ENCODE results near the gene SLC5A2. TPM values are rescaled to one million over a fixed set of nuclear protein-coding genes. Genes with fewer than 3 reads are reported as not detected.

SLC5A2 gene
- total and polyA plus RNA-seq, 2 of the 13 experiments (the other 11 are each of a cell fraction or from before 2014, with no cell fraction given) = 0.24 to 0.97 TPM

DNA sequence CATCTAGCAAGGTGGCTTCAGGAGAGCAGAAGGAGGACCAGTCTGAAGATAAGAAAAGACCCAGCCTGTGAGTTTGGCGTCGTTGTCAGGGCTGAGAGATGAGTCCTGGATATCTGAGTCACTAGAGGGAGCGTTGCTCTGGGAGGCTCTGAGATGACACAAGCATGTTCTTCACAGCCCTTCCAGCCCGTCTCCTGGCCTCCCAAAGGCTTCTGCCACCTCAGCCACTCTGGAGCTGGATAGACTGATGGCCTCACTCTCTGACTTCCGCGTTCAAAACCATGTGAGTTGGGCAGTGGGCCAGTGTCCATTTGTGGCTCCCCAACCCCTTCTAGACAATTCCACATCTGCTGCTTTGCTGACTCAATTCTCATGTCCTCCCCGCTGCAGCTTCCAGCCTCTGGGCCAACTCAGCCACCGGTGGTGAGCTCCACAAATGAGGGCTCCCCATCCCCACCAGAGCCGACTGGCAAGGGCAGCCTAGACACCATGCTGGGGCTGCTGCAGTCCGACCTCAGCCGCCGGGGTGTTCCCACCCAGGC, 8.7 kb upstream of the SLC5A2 start:
- intact Hi-C loops (cut with micrococcal nuclease; ENCODE audit: unreplicated experiment) (no loop called here), in situ Hi-C loops (cut with HindIII; ENCODE audit: extremely low pct_ligation_motif_present, low pct_unique_long_range_greater_than_20kb) (no loop called here)
- H3K4me1 ChIP-seq (ENCODE audit: insufficient read depth, low read length) = peaks cover 64% of the 10 kb centered on the region
- 65% methylated on average over 9 of the region's 12 CpGs for WGBS (ENCODE audit: low lambda C conversion rate)
- no peaks in the 10 kb centered on the region for H4K20me1 ChIP-seq (ENCODE audit: insufficient read depth, low read length)
- H3K27me3 ChIP-seq (ENCODE audit: control insufficient read depth in 1 of 2, insufficient read depth in 2 of 2, low read length in 2 of 2) = peaks cover 0 to 7% of the 10 kb centered on the region in 2 experiments; a peak in 1 of 5 replicates
- DNase-seq (ENCODE audit: low spot score) (no peak), FAIRE-seq (no peak), ATAC-seq (no peak)
- H3K79me2 ChIP-seq (ENCODE audit: insufficient read depth, low read length) = no peaks in the 10 kb centered on the region
- H3K4me3 ChIP-seq (replicated peaks in 1 of 3; ENCODE audit: insufficient read depth in 1 of 3, low read depth in 2 of 3, low read length in 3 of 3) = no peak overlapping the region
- no TSS peak for BruUV-seq (replicated peaks)
- TF ChIP-seq HIVEP1 (CRISPR knock-in tag; IDR thresholded peaks at IDR 0.05) (0 out of 2 replicates have a peak, but pooled peaks have one; percentile 46), AGO1 (IDR thresholded peaks at IDR 0.05; ENCODE audit: low read depth, low read length, poor library complexity, severe bottlenecking) (peak; percentile 64), ZNF253 (CRISPR knock-in tag; IDR thresholded peaks at IDR 0.05; ENCODE audit: borderline replicate concordance) (no peak), SMC3 (IDR thresholded peaks at IDR 0.05; ENCODE audit: low read length) (peak; percentile 8; the same call in 1 of the 2 replicates)
- TF ChIP-seq, protein P1, sequence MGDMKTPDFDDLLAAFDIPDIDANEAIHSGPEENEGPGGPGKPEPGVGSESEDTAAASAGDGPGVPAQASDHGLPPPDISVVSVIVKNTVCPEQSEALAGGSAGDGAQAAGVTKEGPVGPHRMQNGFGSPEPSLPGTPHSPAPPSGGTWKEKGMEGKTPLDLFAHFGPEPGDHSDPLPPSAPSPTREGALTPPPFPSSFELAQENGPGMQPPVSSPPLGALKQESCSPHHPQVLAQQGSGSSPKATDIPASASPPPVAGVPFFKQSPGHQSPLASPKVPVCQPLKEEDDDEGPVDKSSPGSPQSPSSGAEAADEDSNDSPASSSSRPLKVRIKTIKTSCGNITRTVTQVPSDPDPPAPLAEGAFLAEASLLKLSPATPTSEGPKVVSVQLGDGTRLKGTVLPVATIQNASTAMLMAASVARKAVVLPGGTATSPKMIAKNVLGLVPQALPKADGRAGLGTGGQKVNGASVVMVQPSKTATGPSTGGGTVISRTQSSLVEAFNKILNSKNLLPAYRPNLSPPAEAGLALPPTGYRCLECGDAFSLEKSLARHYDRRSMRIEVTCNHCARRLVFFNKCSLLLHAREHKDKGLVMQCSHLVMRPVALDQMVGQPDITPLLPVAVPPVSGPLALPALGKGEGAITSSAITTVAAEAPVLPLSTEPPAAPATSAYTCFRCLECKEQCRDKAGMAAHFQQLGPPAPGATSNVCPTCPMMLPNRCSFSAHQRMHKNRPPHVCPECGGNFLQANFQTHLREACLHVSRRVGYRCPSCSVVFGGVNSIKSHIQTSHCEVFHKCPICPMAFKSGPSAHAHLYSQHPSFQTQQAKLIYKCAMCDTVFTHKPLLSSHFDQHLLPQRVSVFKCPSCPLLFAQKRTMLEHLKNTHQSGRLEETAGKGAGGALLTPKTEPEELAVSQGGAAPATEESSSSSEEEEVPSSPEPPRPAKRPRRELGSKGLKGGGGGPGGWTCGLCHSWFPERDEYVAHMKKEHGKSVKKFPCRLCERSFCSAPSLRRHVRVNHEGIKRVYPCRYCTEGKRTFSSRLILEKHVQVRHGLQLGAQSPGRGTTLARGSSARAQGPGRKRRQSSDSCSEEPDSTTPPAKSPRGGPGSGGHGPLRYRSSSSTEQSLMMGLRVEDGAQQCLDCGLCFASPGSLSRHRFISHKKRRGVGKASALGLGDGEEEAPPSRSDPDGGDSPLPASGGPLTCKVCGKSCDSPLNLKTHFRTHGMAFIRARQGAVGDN (CRISPR knock-in tag; IDR thresholded peaks at IDR 0.05) = 0 out of 2 replicates have a peak, but pooled peaks have one; percentile 14
- TF ChIP-seq, protein P2, sequence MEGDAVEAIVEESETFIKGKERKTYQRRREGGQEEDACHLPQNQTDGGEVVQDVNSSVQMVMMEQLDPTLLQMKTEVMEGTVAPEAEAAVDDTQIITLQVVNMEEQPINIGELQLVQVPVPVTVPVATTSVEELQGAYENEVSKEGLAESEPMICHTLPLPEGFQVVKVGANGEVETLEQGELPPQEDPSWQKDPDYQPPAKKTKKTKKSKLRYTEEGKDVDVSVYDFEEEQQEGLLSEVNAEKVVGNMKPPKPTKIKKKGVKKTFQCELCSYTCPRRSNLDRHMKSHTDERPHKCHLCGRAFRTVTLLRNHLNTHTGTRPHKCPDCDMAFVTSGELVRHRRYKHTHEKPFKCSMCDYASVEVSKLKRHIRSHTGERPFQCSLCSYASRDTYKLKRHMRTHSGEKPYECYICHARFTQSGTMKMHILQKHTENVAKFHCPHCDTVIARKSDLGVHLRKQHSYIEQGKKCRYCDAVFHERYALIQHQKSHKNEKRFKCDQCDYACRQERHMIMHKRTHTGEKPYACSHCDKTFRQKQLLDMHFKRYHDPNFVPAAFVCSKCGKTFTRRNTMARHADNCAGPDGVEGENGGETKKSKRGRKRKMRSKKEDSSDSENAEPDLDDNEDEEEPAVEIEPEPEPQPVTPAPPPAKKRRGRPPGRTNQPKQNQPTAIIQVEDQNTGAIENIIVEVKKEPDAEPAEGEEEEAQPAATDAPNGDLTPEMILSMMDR (CRISPR knock-in tag; IDR thresholded peaks at IDR 0.05) = 0 out of 2 replicates have a peak, but pooled peaks have one; percentile 30
- TF ChIP-seq, protein P3, sequence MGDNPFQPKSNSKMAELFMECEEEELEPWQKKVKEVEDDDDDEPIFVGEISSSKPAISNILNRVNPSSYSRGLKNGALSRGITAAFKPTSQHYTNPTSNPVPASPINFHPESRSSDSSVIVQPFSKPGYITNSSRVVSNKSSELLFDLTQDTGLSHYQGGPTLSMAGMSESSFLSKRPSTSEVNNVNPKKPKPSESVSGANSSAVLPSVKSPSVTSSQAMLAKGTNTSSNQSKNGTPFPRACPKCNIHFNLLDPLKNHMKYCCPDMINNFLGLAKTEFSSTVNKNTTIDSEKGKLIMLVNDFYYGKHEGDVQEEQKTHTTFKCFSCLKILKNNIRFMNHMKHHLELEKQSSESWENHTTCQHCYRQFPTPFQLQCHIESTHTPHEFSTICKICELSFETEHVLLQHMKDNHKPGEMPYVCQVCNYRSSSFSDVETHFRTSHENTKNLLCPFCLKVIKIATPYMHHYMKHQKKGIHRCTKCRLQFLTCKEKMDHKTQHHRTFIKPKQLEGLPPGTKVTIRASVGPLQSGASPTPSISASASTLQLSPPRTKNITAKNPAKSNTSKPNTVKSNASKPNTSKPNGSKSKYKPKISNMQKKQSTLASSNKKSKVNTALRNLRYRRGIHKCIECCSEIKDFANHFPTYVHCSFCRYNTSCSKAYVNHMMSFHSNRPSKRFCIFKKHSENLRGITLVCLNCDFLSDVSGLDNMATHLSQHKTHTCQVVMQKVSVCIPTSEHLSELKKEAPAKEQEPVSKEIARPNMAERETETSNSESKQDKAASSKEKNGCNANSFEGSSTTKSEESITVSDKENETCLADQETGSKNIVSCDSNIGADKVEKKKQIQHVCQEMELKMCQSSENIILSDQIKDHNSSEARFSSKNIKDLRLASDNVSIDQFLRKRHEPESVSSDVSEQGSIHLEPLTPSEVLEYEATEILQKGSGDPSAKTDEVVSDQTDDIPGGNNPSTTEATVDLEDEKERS (CRISPR knock-in tag; IDR thresholded peaks at IDR 0.05) = no peak
- no peaks in the 10 kb centered on the region for H3K36me3 ChIP-seq (replicated peaks in 1 of 2; ENCODE audit: control insufficient read depth in 1 of 2, insufficient read depth in 2 of 2, low read length in 2 of 2)
- H3K4me2 ChIP-seq (ENCODE audit: low read depth, low read length) = no peak overlapping the region
- no peak overlapping the region for H3K9ac ChIP-seq (ENCODE audit: insufficient read depth, low read depth, low read length)
- POLR2A ChIA-PET = interaction anchor here (1.3 to 5.0 kb wide), 2 partner anchors 13 to 16 kb away, joined by 3 to 110 read pairs; partner anchors contain the start of gene ARMC5
- CTCF ChIA-PET (ENCODE audit: low intra/inter-chr PET ratio, low total read pairs) = no interaction called here
- no peak overlapping the region for H3K27ac ChIP-seq (ENCODE audit: extremely low read length, insufficient read depth, low read length)
- H2AFZ ChIP-seq (ENCODE audit: low read length) = no peak overlapping the region
- no peaks in the 10 kb centered on the region for H3K9me3 ChIP-seq (ENCODE audit: low read length)
